T-helper 17 cell (primary cell): ENCODE measurements around the gene PRDM1. TPM values are rescaled to one million over a fixed set of nuclear protein-coding genes. Genes with fewer than 3 reads are reported as not detected.

Source experiments
- total RNA-seq, 4 donors: library from RNA in 2 of 4; stranded (reverse) in 2 of 4; gene quantifications; one replicate each; pipeline ENCODE4 v1.2.3 and lab custom pipeline; 2022 to 2026

PRDM1 gene
- total RNA-seq, 2 donors from 2014 or later: 122 to 141 TPM

Other genes starting within 250 kb of the PRDM1 start
- gene ATG5, start 239.4 kb downstream of the PRDM1 start, total RNA-seq: 10 to 100 TPM; 27.7 to 29.8 TPM